H1 (cell line): ENCODE results near the gene SLX4. TPM values are rescaled to one million over a fixed set of nuclear protein-coding genes. Genes with fewer than 3 reads are reported as not detected.

Experiments used
- CTCF ChIA-PET: fragments of 300-600 bp; sonication (Branson Sonifier 250); formaldehyde crosslinking; loops from one replicate; lab custom pipeline; 2021; ENCODE audit not compliant: partially characterized antibody; lab: Charles Lee
- POLR2A ChIA-PET: fragments of 300-600 bp; sonication (Branson Sonifier 250); formaldehyde crosslinking; loops from one replicate; lab custom pipeline; 2021; ENCODE audit warnings: inconsistent platforms; ENCODE audit not compliant: partially characterized antibody; lab: Charles Lee
- DNase-seq, 2 experiments: peaks; one replicate each; pipeline versions ENCODE4 v3.0.0 to v3.0.0-alpha.2; 2010 to 2022; ENCODE audit warnings: low spot score in 2 of 2, low read depth in 1 of 2, mixed read lengths in 1 of 2
- FAIRE-seq: peaks from 2 replicates; lab custom pipeline; 2011; peaks lifted over from hg19 to GRCh38; lab: Jason Lieb, UNC
- H2AFZ ChIP-seq: 2 replicates; pipeline ENCODE4 v1.8.1; 2012; ENCODE audit warnings: low read length, inconsistent platforms
- H2AK5ac ChIP-seq: 2 replicates; pipeline ENCODE4 v1.6.1; 2013; ENCODE audit warnings: low read depth, low read length
- H2BK120ac ChIP-seq: replicated peaks from 2 replicates; pipeline ENCODE3; 2013; ENCODE audit warnings: low read depth, low read length, inconsistent platforms
- H2BK12ac ChIP-seq: 2 replicates; pipeline ENCODE4 v1.6.1; 2013; ENCODE audit warnings: low read depth, low read length
- H2BK15ac ChIP-seq: 2 replicates; pipeline ENCODE4 v1.6.1; 2013; ENCODE audit warnings: low read length
- H2BK20ac ChIP-seq: 2 replicates; pipeline ENCODE4 v1.6.1; 2013; ENCODE audit warnings: low read length
- H2BK5ac ChIP-seq: 2 replicates; pipeline ENCODE4 v1.6.1; 2013; ENCODE audit warnings: low read depth, low read length
- H3K14ac ChIP-seq: 2 replicates; pipeline ENCODE4 v1.6.1; 2013; ENCODE audit warnings: inconsistent platforms; ENCODE audit not compliant: insufficient read length
- H3K18ac ChIP-seq: 2 replicates; pipeline ENCODE4 v1.6.1; 2013; ENCODE audit warnings: low read length; ENCODE audit errors: extremely low read depth
- H3K23ac ChIP-seq: 2 replicates; pipeline ENCODE4 v1.6.1; 2013; ENCODE audit warnings: inconsistent platforms; ENCODE audit not compliant: insufficient read length
- H3K23me2 ChIP-seq: 2 replicates; pipeline ENCODE4 v1.6.1; 2013; ENCODE audit warnings: low read depth, low read length
- H3K27ac ChIP-seq: 2 replicates; pipeline ENCODE4 v1.6.1; 2011; ENCODE audit warnings: low read depth, low read length, inconsistent platforms
- H3K27me3 ChIP-seq, 4 experiments: replicated peaks in 1 of 4; 1 replicate in 1 of 4; 2 replicates in 3 of 4; pipeline versions ENCODE4 v1.6.1 to v1.8.1; 2011 to 2013; ENCODE audit warnings: low read length in 3 of 4, mild to moderate bottlenecking in 3 of 4, inconsistent platforms in 2 of 4, mixed read lengths in 2 of 4, moderate library complexity in 1 of 4; ENCODE audit not compliant: control insufficient read depth in 3 of 4, insufficient read depth in 3 of 4; ENCODE audit errors: extremely low read depth in 1 of 4
- H3K36me3 ChIP-seq, 4 experiments: 2 replicates each; pipeline versions ENCODE4 v1.6.1 to v1.8.1; 2011 to 2013; ENCODE audit warnings: mild to moderate bottlenecking in 4 of 4, low read length in 3 of 4, moderate library complexity in 2 of 4, control low read depth in 1 of 4, inconsistent platforms in 1 of 4; ENCODE audit not compliant: insufficient read depth in 4 of 4, control insufficient read depth in 2 of 4
- H3K4ac ChIP-seq: replicated peaks from 2 replicates; pipeline ENCODE3; 2013; ENCODE audit warnings: low read length, low read depth, mixed read lengths, inconsistent platforms; ENCODE audit not compliant: insufficient read length
- H3K4me1 ChIP-seq, 4 experiments: replicated peaks in 1 of 4; 1 replicate in 1 of 4; 2 replicates in 3 of 4; pipeline versions ENCODE4 v1.6.1 to v1.8.1; 2011 to 2013; ENCODE audit warnings: low read length in 3 of 4, inconsistent platforms in 2 of 4, mixed read lengths in 1 of 4; ENCODE audit not compliant: insufficient read depth in 4 of 4, control insufficient read depth in 3 of 4
- H3K4me2 ChIP-seq, 2 experiments: 2 replicates each; pipeline versions ENCODE4 v1.6.1 to v1.8.1; 2011 to 2013; ENCODE audit warnings: low read depth in 2 of 2, low read length in 2 of 2, control low read depth in 1 of 2, inconsistent platforms in 1 of 2, mild to moderate bottlenecking in 1 of 2; ENCODE audit not compliant: insufficient read depth in 1 of 2
- H3K4me3 ChIP-seq, 4 experiments: fragments of 200-600, 300-600 bp in 1 of 4; sonication (generic), shearing (Covaris generic), sonication (Bioruptor Twin) in 1 of 4; 2 replicates each; pipeline versions ENCODE4 v1.5.1 to v1.8.1; 2011 to 2016; ENCODE audit warnings: low read length in 4 of 4, low read depth in 3 of 4, control low read depth in 2 of 4, inconsistent platforms in 2 of 4, mild to moderate bottlenecking in 2 of 4, mixed read lengths in 1 of 4, moderate library complexity in 1 of 4; ENCODE audit not compliant: insufficient read depth in 2 of 4; ENCODE audit errors: extremely low read depth in 1 of 4
- H3K56ac ChIP-seq: replicated peaks from 2 replicates; pipeline ENCODE3; 2013; ENCODE audit warnings: low read depth, mild to moderate bottlenecking, mixed read lengths, low read length, inconsistent platforms; ENCODE audit not compliant: insufficient read length
- H3K79me1 ChIP-seq: 2 replicates; pipeline ENCODE4 v1.6.1; 2013; ENCODE audit warnings: low read depth, low read length, control low read depth
- H3K79me2 ChIP-seq, 2 experiments: 2 replicates each; pipeline versions ENCODE4 v1.6.1 to v1.8.1; 2012 to 2013; ENCODE audit warnings: low read length in 2 of 2, mild to moderate bottlenecking in 2 of 2, inconsistent platforms in 1 of 2; ENCODE audit not compliant: insufficient read depth in 2 of 2, control insufficient read depth in 1 of 2
- H3K9ac ChIP-seq, 4 experiments: replicated peaks in 1 of 4; 1 replicate in 1 of 4; 2 replicates in 3 of 4; pipeline versions ENCODE4 v1.6.1 to v1.8.1; 2011 to 2013; ENCODE audit warnings: low read depth in 3 of 4, low read length in 3 of 4, control low read depth in 2 of 4, mild to moderate bottlenecking in 2 of 4, moderate library complexity in 2 of 4, inconsistent platforms in 1 of 4; ENCODE audit errors: extremely low read depth in 1 of 4
- H3K9me3 ChIP-seq, 2 experiments: 2 replicates each; pipeline versions ENCODE4 v1.6.1 to v1.8.1; 2012 to 2013; ENCODE audit warnings: mild to moderate bottlenecking in 2 of 2, moderate library complexity in 2 of 2, control low read depth in 1 of 2, inconsistent platforms in 1 of 2, low read depth in 1 of 2, low read length in 1 of 2, mixed read lengths in 1 of 2; ENCODE audit not compliant: insufficient read depth in 2 of 2
- H4K20me1 ChIP-seq, 2 experiments: replicated peaks in 1 of 2; 2 replicates each; pipeline versions ENCODE3 to v1.8.1; 2011 to 2013; ENCODE audit warnings: inconsistent platforms in 2 of 2, low read length in 2 of 2, mild to moderate bottlenecking in 1 of 2; ENCODE audit not compliant: insufficient read depth in 2 of 2, control insufficient read depth in 1 of 2
- H4K5ac ChIP-seq: 2 replicates; pipeline ENCODE4 v1.6.1; 2013; ENCODE audit warnings: low read length, low read depth, mixed read lengths, inconsistent platforms; ENCODE audit not compliant: insufficient read length
- H4K8ac ChIP-seq: 2 replicates; pipeline ENCODE4 v1.8.0; 2013; ENCODE audit warnings: mild to moderate bottlenecking, moderate library complexity, low read length, inconsistent platforms; ENCODE audit not compliant: insufficient read depth; ENCODE audit errors: extremely low read depth
- H4K91ac ChIP-seq: replicated peaks from 2 replicates; pipeline ENCODE3; 2013; ENCODE audit warnings: low read length, mixed read lengths, inconsistent platforms; ENCODE audit not compliant: insufficient read length
- CBX8 ChIP-seq: fragments of 300-800, 300-1000 bp; sonication (generic); IDR thresholded peaks from 2 replicates; pipeline ENCODE4 v1.7.1; 2016; ENCODE audit warnings: low read depth, low read length, borderline replicate concordance
- CHD1 ChIP-seq: IDR thresholded peaks from 2 replicates; pipeline ENCODE4 v1.6.1; 2012; ENCODE audit warnings: low read depth, low read length, improper control_type of control experiment
- EGR1 ChIP-seq: IDR thresholded peaks from 2 replicates; pipeline ENCODE4 v1.6.1; 2011; ENCODE audit warnings: low read depth, low read length, borderline replicate concordance
- NANOG ChIP-seq: IDR thresholded peaks from 2 replicates; pipeline ENCODE4 v1.6.1; 2011; ENCODE audit warnings: low read length, low read depth, mild to moderate bottlenecking, inconsistent platforms; ENCODE audit not compliant: insufficient read depth, poor library complexity, severe bottlenecking
- POLR2A ChIP-seq, 2 experiments: IDR thresholded peaks; 1 replicate in 1 of 2; 2 replicates in 1 of 2; pipeline ENCODE4 v1.6.1; 2011; ENCODE audit warnings: low read depth in 2 of 2, low read length in 2 of 2, mild to moderate bottlenecking in 2 of 2; ENCODE audit errors: control extremely low read depth in 1 of 2
- RNF2 ChIP-seq: fragments of 200-900, 300-1000 bp; sonication (generic); IDR thresholded peaks from 2 replicates; pipeline ENCODE4 v1.7.1; 2016; ENCODE audit warnings: borderline replicate concordance, low read depth, mild to moderate bottlenecking, antibody characterized with exemption, low read length; ENCODE audit not compliant: poor library complexity, severe bottlenecking; ENCODE audit errors: missing control alignments
- RXRA ChIP-seq: IDR thresholded peaks from 2 replicates; pipeline ENCODE4 v1.6.1; 2011; ENCODE audit warnings: low read depth, mild to moderate bottlenecking, low read length, moderate library complexity; ENCODE audit not compliant: insufficient read depth
- SIRT6 ChIP-seq: IDR thresholded peaks from one replicate; pipeline ENCODE4 v1.7.1; 2012; ENCODE audit warnings: low read length, inconsistent platforms
- SP1 ChIP-seq: IDR thresholded peaks from 2 replicates; pipeline ENCODE4 v1.6.1; 2011; ENCODE audit warnings: low read depth, low read length
- SP4 ChIP-seq: IDR thresholded peaks from 2 replicates; pipeline ENCODE4 v1.6.1; 2012; ENCODE audit warnings: low read length, inconsistent platforms
- TAF1 ChIP-seq: IDR thresholded peaks from 2 replicates; pipeline ENCODE4 v1.6.1; 2011; ENCODE audit warnings: mild to moderate bottlenecking, low read depth, low read length
- TBP ChIP-seq: IDR thresholded peaks from 2 replicates; pipeline ENCODE4 v1.6.1; 2011; ENCODE audit warnings: low read depth, low read length, improper control_type of control experiment
- TEAD4 ChIP-seq: IDR thresholded peaks from 2 replicates; pipeline ENCODE4 v1.6.1; 2012; ENCODE audit warnings: low read depth, low read length, inconsistent platforms, mixed read lengths
- WGBS, 2 experiments: shearing (Covaris generic) in 1 of 2; methylation state at CpG; one replicate each; pipeline versions ENCODE4 v1.1.6 to v1.1.7; 2013 to 2015; ENCODE audit warnings: low lambda C conversion rate in 2 of 2, mixed read lengths in 2 of 2, inconsistent platforms in 1 of 2, low coverage in 1 of 2, missing lambda C conversion rate in 1 of 2; ENCODE audit not compliant: insufficient replicate concordance in 2 of 2, insufficient coverage in 1 of 2, insufficient read length in 1 of 2; ENCODE audit errors: extremely low coverage in 1 of 2, missing lambda C conversion rate in 1 of 2; 5-methylcytosine and 5-hydroxymethylcytosine counted together
- polyA plus RNA-seq, 7 experiments: library from polyadenylated mRNA; depleted of rRNA in 3 of 7; stranded (reverse) in 5 of 7; unstranded in 2 of 7; fragments of >200 nt in 5 of 7; fragments of 200-250 nt in 2 of 7; gene quantifications; 1 replicate in 5 of 7; 2 replicates in 1 of 7; 4 replicates in 1 of 7; pipeline versions ENCODE4 v1.2.1 to v1.2.3, GENCODE V29; 2011 to 2013; ENCODE audit warnings: missing spikeins in 2 of 7, mixed read lengths in 2 of 7
- total RNA-seq: library from RNA; stranded (reverse); fragmentation: NEBNext Ultra II Directional; extraction: Animal tissue kit (Norgen Biotek cat#: 25700); gene quantifications from 2 replicates; pipeline ENCODE4 v1.2.1, GENCODE V29; 2021
- TF ChIP-seq, protein P1 (sequence below): IDR thresholded peaks from 2 replicates; pipeline ENCODE4 v1.6.1; 2011; ENCODE audit warnings: low read length, improper control_type of control experiment

Gene SLX4
- total and polyA plus RNA-seq, 2 of the 8 experiments (the other 6 are each of a cell fraction or from before 2014, with no cell fraction given) = 4.4 to 11.4 TPM

DNA sequence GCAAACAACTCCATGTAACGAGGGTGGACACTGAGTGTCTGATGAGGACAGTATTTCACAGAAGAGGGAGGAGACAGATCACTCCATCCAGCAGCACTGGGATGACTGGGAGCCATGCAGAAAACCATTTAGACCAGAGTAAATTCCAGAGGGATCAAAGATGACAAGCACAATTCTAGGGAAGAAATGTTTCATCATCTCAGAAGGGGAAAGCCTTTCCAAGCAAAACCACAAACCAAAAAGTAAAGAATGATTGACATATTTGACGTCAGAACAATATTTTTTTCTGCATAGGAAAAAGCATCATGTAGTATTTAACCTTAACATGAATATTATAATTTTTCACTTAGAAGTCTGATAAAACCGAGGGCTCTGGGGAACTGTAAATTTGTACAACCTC is 47.8 kb upstream of the SLX4 start:
- ChIA-PET CTCF (interaction anchor here (0.9 to 2.7 kb wide), 3 partner anchors 9 to 19 kb away, joined by 3 to 6 read pairs (median 3); no protein-coding TSS in a partner anchor), POLR2A (no interaction called here)
- 95% methylated on average over 3 of the region's 3 CpGs; no CpG with 5 or more reads in 1 of the 2 experiments for WGBS, 2 experiments
- H3K4me1 ChIP-seq = no peaks in the 10 kb centered on the region; a peak in 1 of 7 replicates
- no peak overlapping the region for H2BK120ac ChIP-seq
- no peak for FAIRE-seq
- no peak overlapping the region; a peak in 1 of 7 replicates for H3K9ac ChIP-seq
- no peak overlapping the region for H2AFZ ChIP-seq
- H3K79me2 ChIP-seq = no peaks in the 10 kb centered on the region
- H2BK12ac ChIP-seq = no peak overlapping the region
- no peak overlapping the region for H2BK5ac ChIP-seq
- H3K23ac ChIP-seq = no peak overlapping the region
- DNase-seq = no peak
- H2AK5ac ChIP-seq = no peak overlapping the region
- peaks cover 35 to 67% (median 53%) of the 10 kb centered on the region in 4 experiments for H3K36me3 ChIP-seq
- H3K27me3 ChIP-seq = no peaks in the 10 kb centered on the region
- H4K5ac ChIP-seq = no peak overlapping the region
- H3K27ac ChIP-seq = no peak overlapping the region
- no peaks in the 10 kb centered on the region for H3K9me3 ChIP-seq
- H2BK20ac ChIP-seq = no peak overlapping the region
- H4K91ac ChIP-seq = no peak overlapping the region
- no peak overlapping the region for H2BK15ac ChIP-seq
- peaks cover 6% of the 10 kb centered on the region; the same call in 1 of the 2 replicates for H3K79me1 ChIP-seq
- H3K14ac ChIP-seq = no peak overlapping the region
- no peak overlapping the region for H3K18ac ChIP-seq
- H4K8ac ChIP-seq = no peak overlapping the region
- H3K4me3 ChIP-seq = no peak overlapping the region
- H3K56ac ChIP-seq = no peak overlapping the region
- peaks cover 5 to 12% of the 10 kb centered on the region in 2 experiments for H4K20me1 ChIP-seq
- H3K4ac ChIP-seq = no peak overlapping the region
- H3K23me2 ChIP-seq = no peaks in the 10 kb centered on the region
- no peak overlapping the region for H3K4me2 ChIP-seq
- TF ChIP-seq CHD1 = no peak
- TF ChIP-seq SP4 = no peak
- TF ChIP-seq EGR1 = no peak
- no peak for TF ChIP-seq SP1
- no peak for TF ChIP-seq TAF1
- TF ChIP-seq CBX8 = no peak
- TF ChIP-seq NANOG = no peak
- TF ChIP-seq, protein P1, sequence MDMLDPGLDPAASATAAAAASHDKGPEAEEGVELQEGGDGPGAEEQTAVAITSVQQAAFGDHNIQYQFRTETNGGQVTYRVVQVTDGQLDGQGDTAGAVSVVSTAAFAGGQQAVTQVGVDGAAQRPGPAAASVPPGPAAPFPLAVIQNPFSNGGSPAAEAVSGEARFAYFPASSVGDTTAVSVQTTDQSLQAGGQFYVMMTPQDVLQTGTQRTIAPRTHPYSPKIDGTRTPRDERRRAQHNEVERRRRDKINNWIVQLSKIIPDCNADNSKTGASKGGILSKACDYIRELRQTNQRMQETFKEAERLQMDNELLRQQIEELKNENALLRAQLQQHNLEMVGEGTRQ = no peak
- TF ChIP-seq POLR2A (IDR thresholded peaks at IDR 0.05; ENCODE audit: control extremely low read depth in 1 of 2, low read depth in 2 of 2, low read length in 2 of 2) = no peak
- no peak for TF ChIP-seq SIRT6
- no peak for TF ChIP-seq TBP
- no peak for TF ChIP-seq TEAD4
- TF ChIP-seq RXRA = no peak
- no peak for TF ChIP-seq RNF2
